Measurements from ENCODE around the gene TNRC6A. TPM values are rescaled to one million over a fixed set of nuclear protein-coding genes. Genes with fewer than 3 reads are reported as not detected.

The TNRC6A gene
- total RNA-seq, 1 donor from 2014 or later, result 79.6 TPM

- no peak overlapping the region for H3K27ac Mint-ChIP-seq (ENCODE audit: unreplicated experiment)
- no peak for DNase-seq (ENCODE audit: low read depth, low spot score)
- no peaks in the 10 kb centered on the region for H3K9me3 Mint-ChIP-seq
- H3K36me3 Mint-ChIP-seq (ENCODE audit: low read depth), result no peaks in the 10 kb centered on the region
- H3K27me3 Mint-ChIP-seq (ENCODE audit: low read depth), result peaks cover 2% of the 10 kb centered on the region
- H3K4me3 Mint-ChIP-seq, result no peak overlapping the region
- no peaks in the 10 kb centered on the region for H3K4me1 Mint-ChIP-seq
- TF ChIP-seq, protein P1, sequence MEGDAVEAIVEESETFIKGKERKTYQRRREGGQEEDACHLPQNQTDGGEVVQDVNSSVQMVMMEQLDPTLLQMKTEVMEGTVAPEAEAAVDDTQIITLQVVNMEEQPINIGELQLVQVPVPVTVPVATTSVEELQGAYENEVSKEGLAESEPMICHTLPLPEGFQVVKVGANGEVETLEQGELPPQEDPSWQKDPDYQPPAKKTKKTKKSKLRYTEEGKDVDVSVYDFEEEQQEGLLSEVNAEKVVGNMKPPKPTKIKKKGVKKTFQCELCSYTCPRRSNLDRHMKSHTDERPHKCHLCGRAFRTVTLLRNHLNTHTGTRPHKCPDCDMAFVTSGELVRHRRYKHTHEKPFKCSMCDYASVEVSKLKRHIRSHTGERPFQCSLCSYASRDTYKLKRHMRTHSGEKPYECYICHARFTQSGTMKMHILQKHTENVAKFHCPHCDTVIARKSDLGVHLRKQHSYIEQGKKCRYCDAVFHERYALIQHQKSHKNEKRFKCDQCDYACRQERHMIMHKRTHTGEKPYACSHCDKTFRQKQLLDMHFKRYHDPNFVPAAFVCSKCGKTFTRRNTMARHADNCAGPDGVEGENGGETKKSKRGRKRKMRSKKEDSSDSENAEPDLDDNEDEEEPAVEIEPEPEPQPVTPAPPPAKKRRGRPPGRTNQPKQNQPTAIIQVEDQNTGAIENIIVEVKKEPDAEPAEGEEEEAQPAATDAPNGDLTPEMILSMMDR (conservative IDR thresholded peaks at IDR 0.05), result no peak
Measured at GRCh38 chr16:24717411-24717810, 12.0 kb upstream of the TNRC6A start.

DNA sequence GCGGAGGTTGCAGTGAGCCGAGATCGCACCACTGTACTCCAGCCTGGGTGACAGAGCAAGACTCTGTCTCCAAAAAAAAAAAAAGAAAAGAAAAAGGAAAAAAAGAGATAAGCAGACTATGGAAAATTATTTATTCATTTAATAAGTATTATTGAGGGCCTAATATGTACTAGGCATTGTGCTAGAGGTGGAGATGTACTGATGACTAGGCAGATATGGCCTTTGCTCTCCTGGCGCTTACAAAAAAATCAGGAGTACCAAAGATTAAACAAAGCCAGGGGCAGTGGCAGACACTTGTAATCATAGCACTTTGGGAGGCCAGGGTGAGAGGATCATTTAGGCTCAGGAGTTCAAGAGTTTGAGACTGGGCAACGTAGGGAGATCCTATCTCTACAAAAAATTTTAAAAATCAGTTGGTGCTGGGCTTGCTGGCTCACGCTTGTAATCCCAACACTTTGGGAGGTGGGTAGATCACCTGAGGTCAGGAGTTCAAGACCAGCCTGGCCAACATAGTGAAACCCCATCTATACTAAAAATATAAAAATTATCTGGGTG is 10.4 kb upstream of the TNRC6A start:
- Mint-ChIP-seq H3K9me3 (no peaks in the 10 kb centered on the region), H3K27ac (ENCODE audit: unreplicated experiment) (no peak overlapping the region), H3K4me3 (no peak overlapping the region), H3K27me3 (ENCODE audit: low read depth) (no peaks in the 10 kb centered on the region), H3K4me1 (no peaks in the 10 kb centered on the region), H3K36me3 (ENCODE audit: low read depth) (no peaks in the 10 kb centered on the region)
- TF ChIP-seq, protein P1 (conservative IDR thresholded peaks at IDR 0.05), result no peak
- DNase-seq (ENCODE audit: low read depth, low spot score), result no peak

- H3K4me1 Mint-ChIP-seq, result no peaks in the 10 kb centered on the region
- no peak for DNase-seq (ENCODE audit: low read depth, low spot score)
- no peaks in the 10 kb centered on the region for H3K9me3 Mint-ChIP-seq
- TF ChIP-seq, protein P1 (conservative IDR thresholded peaks at IDR 0.05), result no peak
- no peaks in the 10 kb centered on the region for H3K36me3 Mint-ChIP-seq (ENCODE audit: low read depth)
- no peak overlapping the region for H3K27ac Mint-ChIP-seq (ENCODE audit: unreplicated experiment)
- no peak overlapping the region for H3K4me3 Mint-ChIP-seq
- H3K27me3 Mint-ChIP-seq (ENCODE audit: low read depth), result no peaks in the 10 kb centered on the region
Measured at GRCh38 chr16:24721830-24722238, 7.6 kb upstream of the TNRC6A start.

DNA sequence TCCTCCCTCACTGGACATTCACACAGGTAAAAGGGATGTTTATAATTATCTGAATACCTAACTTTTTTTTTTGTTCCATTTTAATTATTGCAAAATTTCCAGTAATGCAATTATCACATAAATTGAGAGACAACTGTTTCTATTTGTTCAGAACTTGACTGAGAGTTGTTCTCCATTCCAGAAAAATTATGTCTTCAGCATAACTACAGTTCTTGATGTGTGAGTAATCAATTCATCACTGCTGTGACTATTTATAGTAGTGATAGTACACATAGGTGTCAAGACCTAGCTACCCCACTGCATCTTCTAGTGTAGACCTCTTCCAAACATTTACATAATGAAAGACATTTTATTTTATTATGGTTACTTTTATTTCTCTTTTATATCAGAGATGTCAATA is 5.8 kb upstream of the TNRC6A start:
- Mint-ChIP-seq H3K27ac (ENCODE audit: unreplicated experiment) (no peak overlapping the region), H3K4me3 (no peak overlapping the region), H3K36me3 (ENCODE audit: low read depth) (no peaks in the 10 kb centered on the region), H3K27me3 (ENCODE audit: low read depth) (peaks cover 1% of the 10 kb centered on the region), H3K4me1 (peaks cover 2% of the 10 kb centered on the region), H3K9me3 (no peaks in the 10 kb centered on the region)
- TF ChIP-seq, protein P1 (conservative IDR thresholded peaks at IDR 0.05), result no peak
- no peak for DNase-seq (ENCODE audit: low read depth, low spot score)

GRCh38 chr16:24728011-24728410 is 1.4 kb upstream of the TNRC6A start:
- TF ChIP-seq, protein P1 (conservative IDR thresholded peaks at IDR 0.05), result no peak
- H3K27me3 Mint-ChIP-seq (ENCODE audit: low read depth), result peaks cover 4% of the 10 kb centered on the region
- no peaks in the 10 kb centered on the region for H3K9me3 Mint-ChIP-seq
- no peak for DNase-seq (ENCODE audit: low read depth, low spot score)
- peaks cover 27% of the 10 kb centered on the region for H3K4me1 Mint-ChIP-seq
- H3K4me3 Mint-ChIP-seq, result peak overlapping the region; percentile 83
- H3K36me3 Mint-ChIP-seq (ENCODE audit: low read depth), result peaks cover 4% of the 10 kb centered on the region
- H3K27ac Mint-ChIP-seq (ENCODE audit: unreplicated experiment), result no peak overlapping the region
